Pons (tissue), 1 donor: ENCODE data around the gene TREML2.
"Not testable (repeated sequence)": the region's sequence is repeated elsewhere in the genome, so short reads cannot be mapped to it uniquely, and the experiment has no call there.

Experiments
- DNase-seq: peaks from one replicate; pipeline ENCODE4 v3.0.0-alpha.2; 2016; ENCODE audit warnings: low spot score

The TREML2 gene, protein sequence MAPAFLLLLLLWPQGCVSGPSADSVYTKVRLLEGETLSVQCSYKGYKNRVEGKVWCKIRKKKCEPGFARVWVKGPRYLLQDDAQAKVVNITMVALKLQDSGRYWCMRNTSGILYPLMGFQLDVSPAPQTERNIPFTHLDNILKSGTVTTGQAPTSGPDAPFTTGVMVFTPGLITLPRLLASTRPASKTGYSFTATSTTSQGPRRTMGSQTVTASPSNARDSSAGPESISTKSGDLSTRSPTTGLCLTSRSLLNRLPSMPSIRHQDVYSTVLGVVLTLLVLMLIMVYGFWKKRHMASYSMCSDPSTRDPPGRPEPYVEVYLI

DNA sequence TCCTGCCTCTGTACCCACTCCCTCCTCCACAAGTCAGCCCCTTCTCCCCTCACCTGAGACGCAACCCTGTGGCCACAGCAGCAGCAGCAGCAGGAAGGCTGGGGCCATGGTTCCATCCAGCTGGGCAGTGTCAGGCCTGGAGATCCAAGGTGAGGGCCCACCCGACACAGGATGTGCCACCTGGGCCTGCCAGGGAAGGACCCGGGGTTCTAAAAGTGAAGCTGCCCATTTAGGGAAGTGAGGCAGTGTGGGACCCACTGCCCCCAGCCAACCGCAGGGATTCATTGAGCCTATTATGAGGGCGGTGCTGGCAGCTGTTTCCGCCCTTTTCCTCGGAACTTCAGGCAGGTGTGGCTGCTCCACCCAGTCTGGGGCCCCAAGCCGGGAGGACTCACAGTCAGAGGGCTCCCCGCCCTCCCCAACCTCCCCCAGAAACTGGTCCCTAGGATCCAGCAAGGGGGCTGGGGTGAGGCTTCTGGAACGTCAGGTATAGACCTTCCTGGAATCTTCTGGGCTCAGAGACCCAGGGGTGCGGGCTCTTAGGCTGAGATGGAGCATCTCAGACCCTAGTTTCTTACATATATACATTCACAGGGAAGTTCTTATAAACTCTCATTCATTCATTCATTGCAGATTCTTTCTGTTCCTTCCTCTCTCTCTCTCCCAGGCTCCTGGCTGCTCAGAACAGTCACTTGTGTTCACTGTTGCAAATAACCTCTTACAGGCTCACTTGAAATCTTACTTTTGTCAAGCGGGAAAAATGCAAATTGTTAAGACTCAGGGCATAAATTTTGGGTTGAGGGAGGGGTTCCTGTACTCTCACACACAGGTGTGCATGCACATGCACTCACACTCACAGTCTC, at the start of gene TREML2:
Gene TREML2 (minus strand): TSS at position 249 of the 863 bp plus-strand sequence. CDS start 141 bp downstream, at position 108.
- no peak for DNase-seq

DNA sequence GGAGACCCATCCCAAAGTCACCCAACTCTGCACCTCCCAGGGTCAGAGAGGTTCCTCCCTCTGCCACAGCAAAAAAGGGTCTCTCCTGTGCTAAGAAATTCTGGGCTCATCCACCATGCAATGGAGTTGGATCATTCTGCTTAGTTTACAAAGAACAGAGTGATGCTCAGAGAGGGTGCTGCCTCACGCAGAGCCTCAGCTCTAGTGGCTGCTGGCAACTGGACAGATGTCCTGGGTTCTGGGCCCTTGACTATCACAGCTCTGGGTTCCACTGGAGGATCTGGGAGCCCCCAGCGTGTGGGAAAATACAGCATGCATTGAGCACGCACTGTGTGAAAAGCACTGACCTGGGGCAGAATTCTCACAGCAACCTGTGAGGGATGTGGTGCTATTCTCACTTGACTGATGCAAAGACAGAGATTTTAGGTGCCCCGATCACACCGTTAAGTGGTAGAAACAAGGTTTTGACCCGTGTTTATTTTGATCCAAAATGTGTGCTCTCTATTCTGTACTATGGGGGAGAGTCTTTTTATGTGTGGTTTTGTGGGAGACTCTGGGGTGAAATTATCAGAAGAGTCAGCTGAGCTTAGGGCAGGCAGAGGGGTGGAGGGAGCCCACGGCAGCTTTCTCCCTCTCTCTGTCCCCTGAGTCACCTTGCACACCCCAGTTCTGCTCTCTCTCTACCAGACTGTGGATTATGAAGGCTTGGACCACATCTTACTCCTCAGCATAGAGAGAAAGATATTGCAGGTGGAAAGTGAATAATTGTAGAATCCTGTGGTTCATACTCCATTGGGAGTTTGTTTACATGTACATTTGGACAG, 47.1 kb upstream of the TREML2 start:
- DNase-seq, result no peak

DNA sequence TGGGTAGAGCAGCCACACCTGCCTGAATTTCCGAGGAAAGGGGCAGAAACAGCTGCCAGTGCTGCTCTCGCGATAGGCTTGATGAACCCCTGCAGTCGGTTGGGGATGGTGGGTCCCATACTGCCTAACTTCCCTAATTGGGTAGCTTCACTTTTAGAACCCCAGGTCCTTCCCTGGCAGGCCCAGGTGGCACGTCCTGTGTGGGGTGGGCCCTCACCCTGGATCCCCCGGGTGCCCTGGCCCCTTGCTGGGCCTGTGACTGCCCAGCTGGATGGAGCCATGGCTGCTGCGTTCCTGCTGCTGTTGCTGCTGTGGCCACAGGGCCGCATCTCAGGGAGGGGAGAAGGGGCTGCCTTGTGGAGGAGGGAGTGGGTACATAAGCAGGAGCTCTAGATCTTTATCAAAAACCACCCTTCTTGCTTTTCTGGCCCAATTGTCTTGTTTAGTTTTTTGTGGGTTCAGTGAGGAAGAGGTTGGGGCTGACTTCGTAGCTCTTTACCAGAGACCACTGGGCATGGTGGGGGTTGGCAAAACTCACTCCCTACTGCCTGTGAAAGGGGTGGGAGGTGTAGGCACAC, 46.4 kb upstream of the TREML2 start:
- no peak for DNase-seq

DNA sequence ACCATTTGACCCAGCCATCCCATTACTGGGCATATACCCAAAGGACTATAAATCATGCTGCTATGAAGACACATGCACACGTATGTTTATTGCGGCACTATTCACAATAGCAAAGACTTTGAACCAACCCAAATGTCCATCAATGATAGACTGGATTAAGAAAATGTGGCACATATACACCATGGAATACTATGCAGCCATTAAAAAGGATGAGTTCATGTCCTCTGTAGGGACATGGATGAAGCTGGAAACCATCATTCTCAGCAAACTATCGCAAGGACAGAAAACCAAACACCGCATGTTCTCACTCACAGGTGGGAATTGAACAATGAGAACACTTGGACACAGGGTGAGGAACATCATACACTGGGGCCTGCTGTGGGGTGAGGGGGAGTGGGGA, 45.6 kb upstream of the TREML2 start:
- not testable (repeated sequence) for DNase-seq

DNA sequence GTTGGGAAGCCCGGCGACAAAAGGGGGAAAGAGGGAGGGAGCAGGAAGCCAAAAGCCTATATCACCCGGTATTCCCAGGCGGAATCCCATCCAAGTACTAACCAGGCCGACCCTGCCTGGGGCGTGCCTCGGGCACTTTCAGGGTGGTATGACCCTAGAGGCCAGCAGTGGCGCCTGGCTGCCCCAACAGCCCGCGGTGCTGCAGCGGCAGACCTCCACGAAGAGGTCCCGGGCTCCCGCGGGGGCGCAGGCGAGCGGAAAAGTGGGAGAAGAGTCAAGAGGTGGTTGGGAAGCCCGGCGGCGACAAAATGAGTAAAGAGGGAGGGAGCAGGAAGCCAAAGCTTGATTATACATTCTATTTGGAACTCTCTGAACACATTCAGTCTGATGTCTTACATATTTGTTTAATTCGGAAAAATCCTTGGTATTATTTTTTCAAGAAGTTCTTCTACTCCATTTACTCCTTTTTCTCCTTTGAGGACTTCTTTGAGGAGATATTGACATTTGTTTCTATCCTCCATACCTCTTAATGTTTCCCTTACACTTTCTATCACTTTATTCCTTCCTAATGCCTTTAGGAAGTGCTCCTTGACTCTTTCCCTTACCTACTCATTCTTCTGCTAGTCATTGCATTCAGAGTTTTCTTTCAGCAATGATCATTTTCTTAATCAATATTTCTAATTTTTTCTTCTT, 38.7 kb upstream of the TREML2 start:
- no peak for DNase-seq

DNA sequence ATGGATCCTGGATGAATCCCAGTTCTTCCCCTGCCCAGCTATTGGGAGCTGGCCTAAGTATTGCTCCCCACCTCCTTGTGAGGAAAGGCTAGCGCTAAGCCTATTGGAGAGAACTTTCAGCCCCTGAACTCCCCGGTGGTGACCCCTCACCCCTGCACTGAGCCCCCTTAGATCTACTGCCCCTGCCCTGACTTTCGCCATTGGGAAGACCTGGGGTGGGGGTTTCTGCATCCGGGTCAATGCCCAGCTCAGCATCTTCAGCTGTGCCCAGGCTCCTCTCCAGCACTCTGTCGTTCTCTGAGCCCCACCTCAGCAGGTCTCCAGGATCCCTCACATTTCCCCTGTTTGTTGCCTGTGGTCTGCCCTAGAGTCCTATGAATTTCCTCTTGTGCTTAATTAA, 36.2 kb upstream of the TREML2 start:
- DNase-seq, result no peak

DNA sequence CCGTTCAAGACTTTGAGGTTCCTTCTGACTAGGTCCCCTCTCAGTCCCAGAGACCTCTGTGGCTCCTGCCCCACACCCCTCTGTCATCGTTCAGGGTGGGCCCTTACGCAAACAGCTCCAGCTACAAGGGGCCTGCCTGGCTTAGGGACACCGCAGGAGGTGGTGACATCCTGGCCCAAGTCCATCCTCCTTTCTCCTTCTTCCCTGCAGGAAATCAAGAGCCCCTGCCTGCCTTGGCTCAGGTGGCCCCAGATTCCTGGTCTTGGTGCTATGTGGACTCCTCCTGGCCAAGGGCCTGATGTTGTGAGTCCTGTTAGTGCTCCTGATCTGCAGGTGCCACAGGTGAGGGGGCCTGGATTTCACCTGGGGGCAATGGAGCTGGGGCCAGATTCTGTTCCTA, 35.3 kb upstream of the TREML2 start:
- DNase-seq, result no peak

DNA sequence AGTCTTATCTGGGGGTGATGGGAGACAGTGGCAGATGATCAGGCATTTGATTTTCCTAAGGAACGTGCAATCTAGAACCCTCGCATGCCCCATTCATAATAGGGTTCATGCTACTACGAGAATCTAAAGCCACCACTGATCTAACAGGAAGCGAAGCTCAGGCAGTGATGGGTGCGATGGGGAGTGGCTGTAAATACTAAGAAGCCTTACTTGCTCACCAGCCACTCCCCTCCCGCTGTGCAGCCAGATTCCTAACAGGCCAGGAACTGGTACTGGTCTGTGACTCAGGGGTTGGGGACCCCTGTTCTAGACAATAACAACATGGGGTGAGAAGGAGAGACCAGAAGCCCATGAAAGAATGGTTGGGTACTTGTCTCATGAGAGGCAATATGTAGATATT, 31.7 kb upstream of the TREML2 start:
- no peak for DNase-seq

DNA sequence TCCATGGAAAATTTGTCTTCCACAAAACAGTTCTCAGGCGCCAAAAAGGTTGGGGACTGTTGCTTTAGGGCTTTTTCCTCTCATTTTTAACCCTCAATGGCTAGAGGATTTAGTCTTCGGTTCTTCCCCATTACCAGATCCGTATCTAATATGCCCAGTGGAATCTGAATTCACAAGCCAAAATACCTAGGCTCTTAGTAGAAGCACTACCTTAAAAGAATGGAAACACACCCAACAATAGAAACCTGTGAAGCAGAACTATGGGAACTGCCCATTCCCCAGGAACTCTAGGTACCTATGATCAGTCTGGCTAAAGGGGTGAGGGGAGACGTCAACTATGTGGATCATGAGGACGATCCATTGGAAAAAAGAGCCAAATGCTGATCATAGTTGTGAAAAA, 30.3 kb upstream of the TREML2 start:
- no peak for DNase-seq

DNA sequence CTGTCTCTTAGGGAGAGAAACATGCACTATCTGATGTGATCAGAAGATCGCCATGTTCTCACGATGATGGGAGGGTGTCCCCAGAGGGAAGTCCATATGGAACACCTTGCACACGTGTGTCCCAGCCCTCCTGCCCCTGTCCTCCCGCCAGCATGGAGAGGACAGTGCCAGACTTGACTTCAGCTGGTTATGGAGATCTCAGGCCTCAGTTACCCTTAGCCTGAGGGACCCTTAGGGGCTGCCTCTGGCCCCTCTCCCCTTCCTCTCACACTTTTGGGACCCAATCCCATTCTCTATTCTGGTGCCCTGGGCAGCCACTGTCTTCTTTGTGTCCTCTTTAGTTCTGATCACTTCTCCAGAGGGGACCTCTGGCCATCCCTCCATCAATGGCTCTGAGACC, 28.8 kb upstream of the TREML2 start:
- DNase-seq, result no peak

DNA sequence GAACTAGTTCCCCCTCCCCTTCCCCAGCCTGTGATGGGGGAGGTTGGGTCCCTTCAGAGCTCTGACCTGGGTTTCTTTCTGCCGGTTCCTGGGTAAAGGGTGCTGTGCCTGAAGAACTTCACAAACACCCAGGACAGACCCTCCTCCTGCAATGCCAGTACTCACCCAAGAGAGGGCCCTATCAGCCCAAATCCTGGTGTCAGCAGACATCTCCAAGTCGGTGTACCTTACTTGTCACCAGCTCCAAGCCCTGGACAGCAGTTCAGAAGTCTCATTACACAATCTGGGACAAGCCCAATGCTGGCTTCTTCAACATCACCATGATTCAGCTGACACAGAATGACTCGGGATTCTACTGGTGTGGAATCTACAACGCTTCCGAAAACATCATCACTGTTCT, 27.7 kb upstream of the TREML2 start:
- no peak for DNase-seq

DNA sequence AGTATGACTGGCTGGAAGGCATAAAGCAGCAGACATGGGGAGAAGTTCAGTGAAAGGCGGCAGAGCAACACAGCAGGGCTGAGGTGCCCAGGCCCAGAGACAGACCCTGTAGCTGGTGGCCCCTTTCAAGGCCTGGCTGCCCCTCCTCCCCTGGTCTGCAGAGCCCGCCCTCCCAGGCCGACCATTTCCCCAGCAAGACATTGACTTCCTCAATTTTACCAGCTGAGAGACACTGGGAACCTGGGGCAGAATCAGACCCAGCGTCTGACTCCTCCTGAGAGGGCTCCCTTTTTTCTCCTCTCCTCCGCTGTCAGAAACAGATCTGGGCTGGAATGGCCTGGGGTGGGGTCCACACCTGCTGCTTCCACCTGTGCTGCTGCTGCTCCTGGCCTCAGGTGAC, 27.1 kb upstream of the TREML2 start, which contains the start of gene TREML4:
Gene TREML4 (plus strand): TSS at position 254 of the 400 bp plus-strand sequence. CDS start 79 bp downstream, at position 333.
- no peak for DNase-seq

DNA sequence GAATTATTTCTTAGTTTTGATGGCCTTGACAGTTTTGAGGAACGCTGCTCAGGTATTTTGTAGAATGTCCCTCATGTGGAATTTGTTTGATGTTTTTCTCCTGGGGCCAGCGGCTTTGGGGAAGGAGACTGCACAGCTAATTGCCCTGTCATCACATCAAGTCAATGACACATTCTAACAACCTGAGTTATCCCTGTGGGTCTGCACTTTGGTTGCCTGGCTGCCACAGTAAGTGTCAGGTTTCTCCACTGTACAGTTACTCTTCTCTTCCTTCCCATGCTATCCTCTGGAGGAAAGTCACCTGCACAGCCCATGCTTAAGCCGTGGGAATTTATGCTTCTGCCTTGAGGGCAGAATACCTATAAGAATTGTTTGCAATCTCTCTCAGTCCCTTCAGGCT, 25.8 kb upstream of the TREML2 start:
- DNase-seq, result no peak

DNA sequence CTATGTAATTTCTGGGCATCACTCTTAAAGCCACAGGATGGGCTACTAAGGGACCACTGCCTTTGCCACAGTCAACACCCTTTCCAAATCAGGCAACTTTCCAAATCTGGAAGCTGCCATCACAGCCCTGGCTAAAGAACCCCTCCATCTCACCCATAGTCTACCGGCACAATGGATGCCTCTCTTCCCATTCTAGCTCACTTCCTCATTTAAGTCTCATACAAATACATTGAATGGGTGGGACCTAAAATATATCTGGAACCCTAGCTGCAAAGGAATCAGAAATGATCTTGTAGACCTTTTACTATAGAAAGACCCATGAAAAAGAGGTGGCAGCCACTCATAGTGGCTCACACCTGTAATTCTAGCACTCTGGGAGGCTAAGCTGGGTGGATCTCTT, 23.9 kb upstream of the TREML2 start:
- no peak for DNase-seq

DNA sequence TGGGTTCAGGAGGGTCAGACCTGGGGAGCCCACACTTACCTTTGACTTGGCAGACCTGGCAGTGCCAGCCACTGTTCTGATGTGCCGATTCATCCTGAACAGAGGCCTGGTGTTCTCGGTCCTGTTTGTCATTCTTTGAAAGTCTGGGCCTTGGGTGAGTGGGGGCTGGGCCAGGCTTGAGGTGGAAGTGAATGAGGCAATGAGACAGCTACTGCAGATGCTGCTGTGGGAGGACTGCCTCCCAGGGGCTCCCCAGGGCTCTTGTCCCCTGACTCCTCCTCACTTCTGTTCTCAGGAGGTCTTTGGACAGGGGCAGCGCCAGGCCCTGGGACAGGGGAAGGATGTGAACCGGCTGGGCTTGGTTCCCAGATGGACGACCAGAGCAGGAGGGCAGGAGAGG, 21.6 kb upstream of the TREML2 start:
- no peak for DNase-seq

DNA sequence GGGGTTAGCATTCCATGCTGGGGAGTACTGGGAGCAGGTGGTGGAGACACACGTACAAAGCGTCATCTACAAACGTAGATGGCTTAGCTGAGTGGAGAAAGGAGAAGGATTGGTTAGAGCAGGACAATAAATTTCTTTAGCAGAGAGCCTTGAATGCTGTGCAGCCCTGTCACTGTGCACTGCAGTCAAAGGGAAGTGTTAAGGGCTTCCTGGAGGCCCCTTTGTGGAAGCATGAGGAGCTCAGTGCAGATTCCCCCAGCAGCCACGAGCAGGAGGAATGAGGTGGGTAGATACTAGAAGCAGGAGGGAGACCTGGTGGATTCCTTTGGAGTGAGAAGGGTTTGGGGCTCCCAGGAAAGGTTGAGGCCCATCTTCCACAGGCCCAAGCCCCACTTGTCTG, 21.1 kb upstream of the TREML2 start:
- DNase-seq, result no peak

DNA sequence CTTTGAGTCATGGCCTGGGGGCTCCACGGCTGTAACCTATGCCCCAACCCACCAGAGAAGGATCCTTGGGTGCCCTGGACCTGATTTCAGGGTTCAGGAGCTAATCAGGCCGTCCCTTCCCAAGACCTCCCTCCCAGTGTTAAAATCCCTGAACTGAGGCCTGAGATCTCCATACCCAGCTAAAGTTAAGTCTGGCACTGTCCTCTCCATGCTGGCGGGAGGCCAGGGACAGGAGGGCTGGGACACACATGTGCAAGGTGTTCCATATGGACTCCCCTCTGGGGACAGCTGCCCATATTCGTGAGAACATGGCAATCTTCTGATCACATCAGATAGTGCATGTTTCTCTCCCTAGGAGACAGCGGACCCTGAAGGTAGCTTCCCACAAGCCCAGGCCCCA, 15.7 kb upstream of the TREML2 start:
- no peak for DNase-seq

DNA sequence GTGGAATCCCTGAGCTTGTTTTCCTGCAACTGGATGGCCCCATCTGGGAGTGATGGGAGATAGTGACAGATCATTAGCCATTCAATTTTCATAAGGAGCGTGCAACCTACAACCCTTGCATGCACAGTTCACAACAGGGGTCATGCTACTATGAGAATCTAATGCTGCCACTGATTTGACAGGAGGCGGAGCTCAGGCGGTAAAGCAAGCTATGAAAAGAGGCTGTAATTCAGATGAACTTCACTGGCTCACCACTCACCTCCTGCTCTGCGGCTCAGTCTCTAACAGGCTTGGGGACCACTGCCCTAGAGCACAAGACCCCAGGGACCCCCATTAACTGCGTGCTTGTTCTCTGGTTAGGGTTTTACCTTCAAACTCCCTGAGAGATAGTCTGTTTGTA, 14.8 kb upstream of the TREML2 start:
- DNase-seq, result no peak

DNA sequence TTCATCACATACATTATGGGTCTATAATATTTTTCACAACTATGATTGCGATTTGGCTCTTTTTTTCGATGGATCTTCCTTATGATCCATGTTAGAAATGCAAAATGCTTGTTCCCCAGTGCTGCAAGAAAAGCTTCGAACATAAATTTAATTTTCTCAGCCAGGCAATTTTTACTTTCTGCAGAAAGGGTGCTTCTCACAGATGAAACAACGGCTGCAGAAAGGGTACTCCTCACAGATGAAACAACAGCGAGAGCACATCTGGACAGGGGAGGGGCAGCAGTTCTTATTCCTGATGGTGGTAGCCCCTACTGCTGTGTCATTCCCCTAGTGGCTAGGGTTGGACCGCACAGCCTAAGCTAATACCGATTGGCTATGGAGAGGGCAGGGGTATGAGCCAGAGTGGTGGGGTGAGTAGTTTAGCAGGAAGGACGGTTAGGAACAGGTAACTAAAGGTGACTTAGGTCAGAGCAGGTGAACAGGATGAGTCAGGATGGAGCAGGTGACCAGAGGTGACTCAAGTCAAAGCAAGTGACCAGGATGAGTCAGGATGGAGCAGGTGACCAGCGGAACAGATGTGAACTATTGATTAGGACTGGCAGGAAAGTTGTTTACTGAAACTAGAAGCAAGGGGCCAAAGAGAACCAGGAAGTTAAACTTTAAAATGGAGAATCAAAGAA, 13.8 kb upstream of the TREML2 start:
- DNase-seq, result no peak

DNA sequence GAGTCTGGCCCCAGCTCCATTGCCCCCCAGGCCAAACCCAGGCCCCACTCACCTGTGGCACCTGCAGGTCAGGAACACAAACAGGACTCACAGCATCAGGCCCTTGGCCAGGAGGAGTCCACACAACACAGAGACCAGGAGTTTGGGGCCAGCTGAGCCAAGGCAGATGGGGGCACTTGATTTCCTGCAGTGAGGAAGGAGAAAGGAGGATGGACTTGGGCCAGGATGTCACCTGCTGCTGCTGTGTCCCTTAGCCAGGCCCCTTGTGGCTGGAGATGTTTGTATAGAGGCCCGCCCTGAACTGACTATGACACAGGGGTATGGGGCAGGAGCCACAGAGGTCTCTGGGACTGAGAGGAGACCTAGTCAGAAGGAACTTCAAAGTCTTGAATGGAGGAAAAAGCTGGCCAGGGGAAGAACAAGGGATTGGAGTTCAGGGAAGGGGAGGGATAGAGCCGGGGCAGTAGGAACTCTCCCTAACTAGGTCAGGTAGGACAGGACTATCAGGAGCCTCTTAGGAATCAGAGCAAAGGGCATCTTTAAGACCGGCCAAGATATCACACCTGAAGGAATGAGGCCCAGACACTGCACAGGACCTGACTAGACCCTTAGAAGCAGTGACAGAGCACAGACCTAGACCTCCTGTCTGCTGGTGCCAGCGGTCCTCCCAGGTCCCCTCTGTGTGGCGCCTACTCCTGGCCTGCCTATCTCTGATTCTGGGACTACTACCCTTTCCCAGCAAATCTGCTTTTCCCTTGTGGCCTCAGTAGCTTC, 8.8 kb upstream of the TREML2 start:
- no peak for DNase-seq
